Pulmonary artery endothelial cell (primary cell): ENCODE results near the gene SNX20. TPM values are rescaled to one million over a fixed set of nuclear protein-coding genes. Genes with fewer than 3 reads are reported as not detected.

Source experiments
- DNase-seq: peaks from one replicate; pipeline ENCODE4 v3.0.0-alpha.2; 2011; ENCODE audit warnings: low read depth, low spot score
- total RNA-seq: library from RNA; depleted of rRNA; stranded (reverse); fragments of >200 nt; gene quantifications from 2 replicates; pipeline ENCODE4 v1.2.3, GENCODE V29; 2014

The SNX20 gene
- total RNA-seq, 1 donor from 2014 or later, result not detected

DNA sequence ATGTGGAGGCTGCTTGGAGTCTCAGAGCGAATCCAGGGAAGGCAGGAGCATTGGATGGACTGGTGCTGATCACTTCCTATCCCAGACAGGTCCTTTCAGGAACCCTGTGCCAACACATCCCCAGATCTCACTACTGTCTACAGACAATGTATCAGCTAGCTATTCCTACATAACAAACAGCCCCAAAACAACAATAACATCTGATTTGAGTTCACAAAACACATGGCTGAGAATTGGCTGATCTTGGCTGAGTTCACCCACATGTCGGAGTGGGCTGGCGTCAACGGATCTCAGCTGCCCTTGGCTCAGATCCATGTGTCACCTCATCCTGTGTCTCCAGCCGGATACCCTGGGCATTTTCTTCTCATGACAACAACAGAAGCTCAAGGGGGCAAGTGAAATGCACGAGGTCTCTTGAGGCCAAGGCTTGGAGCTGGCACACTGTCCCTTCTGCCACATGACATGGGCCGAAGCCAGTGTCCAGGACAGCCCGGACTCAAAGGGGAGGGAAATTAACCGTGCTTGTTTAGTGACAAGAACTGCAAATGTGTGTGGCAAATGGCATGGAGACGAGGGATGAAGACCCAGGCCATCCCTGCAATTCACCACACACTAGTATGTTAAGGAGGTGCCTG is 18.7 kb downstream of the SNX20 start:
- no peak for DNase-seq

- no peak for DNase-seq
Observed at GRCh38 chr16:50659806-50660205, 21.3 kb downstream of the SNX20 start.

- no peak for DNase-seq
Observed at GRCh38 chr16:50657241-50657640, 23.9 kb downstream of the SNX20 start.

DNA sequence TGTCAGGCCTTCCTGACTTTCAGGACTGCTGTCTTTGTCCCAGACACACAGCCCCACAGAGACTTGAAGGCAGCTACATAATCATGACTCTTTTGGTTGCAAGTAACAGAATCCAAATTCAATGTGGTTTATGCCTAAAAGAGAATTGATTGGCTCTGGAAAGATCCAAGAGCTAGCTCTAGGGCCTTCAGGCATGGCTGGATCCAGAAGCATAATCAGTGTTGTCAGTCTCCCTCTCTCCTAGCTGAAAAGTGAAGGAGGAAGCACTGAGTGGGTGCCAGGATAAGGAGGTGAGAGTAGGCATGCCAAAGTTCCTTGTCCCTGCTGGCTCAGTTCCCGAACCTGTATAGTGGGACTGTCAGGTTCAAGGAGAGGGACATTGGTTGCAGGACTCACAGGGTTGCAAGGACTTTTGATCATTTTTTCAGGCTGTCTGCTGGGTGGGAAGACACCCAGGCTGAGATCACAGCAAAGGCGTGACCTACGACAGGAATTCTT is 25.5 kb downstream of the SNX20 start:
- DNase-seq, result no peak

DNA sequence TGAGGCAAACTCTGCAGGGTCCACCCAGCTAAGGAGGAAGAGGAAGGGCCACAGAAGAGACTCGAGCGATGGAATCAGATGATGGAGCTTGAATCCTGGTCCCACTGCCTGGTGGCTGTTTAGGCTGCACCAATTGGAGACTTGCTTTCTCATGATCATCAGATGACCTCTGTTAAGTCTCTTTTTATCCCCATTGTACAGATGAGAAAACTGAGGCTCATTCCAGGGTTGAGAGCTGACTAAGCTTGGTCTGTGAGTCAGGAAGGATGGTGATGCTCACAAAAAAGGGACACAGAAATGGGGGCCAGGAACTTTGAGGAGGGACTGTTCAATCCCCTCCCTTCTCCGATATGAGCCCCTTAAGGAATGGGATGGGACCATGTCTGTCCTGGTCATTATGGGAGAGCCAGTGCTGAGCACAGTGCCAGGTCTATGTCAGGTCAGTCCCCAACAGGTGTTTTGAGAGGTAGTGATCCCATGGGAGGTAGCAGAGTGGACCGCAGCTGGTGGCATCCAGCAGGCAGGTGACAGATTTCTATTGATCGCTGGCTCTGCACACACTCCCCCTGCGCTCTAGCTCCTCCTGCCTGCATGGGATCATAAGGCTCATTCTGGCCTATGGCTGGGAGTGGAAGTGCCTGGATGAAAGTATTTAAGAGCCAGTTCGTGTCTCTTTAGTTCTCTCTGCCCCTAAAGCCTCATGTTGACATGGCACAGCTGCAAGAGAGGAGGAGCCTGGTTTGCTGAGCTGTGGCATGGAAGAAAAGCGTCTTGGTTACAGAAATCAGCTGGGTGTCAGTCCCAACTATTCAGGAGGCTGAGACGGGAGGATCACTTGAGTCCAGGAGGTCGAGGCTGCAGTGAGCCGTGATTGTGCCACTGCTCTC is 27.2 kb downstream of the SNX20 start:
- DNase-seq, result no peak

DNA sequence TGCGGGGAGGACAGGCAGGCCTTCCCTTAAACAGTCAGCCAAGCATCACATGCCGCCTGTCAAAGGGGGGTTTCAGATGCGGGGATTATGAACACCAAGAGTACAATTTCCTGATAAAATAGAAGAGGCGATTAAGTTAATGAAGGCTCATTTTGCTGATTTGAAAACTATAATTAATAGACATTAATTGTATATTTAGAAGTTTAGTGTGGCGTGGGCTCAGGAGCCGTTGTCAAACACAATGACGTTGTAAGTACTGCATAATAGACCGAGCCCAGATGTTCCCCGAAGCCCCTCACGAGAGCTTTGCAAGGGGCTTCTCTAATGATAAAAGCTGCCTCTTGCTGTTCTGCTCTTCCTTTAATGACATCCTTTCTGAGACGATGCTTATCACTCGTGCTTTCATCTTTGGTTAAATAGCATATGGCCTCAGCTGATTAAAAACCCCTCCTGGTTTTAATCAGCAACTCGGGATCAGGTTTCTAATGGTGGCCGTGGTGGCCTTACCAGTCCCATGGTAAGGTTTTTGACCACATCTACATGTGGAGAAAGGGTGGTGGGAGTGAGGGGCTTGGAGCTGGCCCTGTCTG is 28.2 kb downstream of the SNX20 start:
- no peak for DNase-seq

DNA sequence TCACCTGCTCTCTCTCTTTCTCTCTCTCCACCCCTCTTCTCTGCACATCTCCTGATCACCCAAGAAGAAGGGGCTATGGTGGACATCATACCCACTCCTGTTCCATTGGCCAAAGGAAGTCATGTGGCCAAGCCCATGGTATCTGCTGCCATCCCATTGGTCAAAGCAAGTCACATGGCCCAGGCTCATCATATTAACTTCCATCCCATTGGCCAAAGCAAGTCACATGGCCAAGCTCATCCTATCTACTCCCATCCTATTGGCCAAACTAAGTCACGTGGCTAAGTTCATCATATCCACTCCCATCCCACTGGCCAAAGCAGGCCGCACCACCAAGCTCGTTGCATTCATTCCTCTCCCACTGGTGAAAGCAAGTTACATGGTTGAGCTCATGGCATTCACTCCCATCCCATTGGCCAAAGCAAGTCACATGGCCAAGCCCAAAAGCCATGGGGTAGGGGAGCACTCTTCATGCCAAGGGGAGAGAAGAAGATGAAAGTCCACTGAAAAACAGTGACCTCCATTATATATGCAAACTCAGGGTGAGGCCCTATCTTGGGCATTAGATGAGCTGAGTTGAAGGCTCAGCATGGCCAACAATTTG is 29.2 kb downstream of the SNX20 start:
- DNase-seq, result no peak

DNA sequence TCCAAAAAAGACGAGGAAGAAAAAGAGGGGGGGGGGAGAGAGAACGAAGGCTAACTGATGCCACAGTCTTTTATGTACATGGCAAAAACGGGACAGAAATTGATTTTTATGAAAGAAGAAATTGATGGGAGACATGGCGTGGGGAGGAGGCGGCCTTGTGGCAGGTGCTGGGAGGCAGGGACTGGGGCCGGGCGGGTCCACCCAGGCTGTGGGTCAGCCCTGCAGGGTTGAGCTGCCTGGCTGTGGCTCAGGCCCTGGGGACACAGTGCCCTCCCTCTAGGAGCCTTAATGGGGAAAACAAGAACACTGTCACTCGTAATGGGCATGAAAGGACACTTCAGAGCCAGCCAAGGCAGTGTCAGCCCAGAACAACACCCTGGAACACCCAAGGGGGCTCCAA is 34.8 kb downstream of the SNX20 start:
- DNase-seq, result no peak

DNA sequence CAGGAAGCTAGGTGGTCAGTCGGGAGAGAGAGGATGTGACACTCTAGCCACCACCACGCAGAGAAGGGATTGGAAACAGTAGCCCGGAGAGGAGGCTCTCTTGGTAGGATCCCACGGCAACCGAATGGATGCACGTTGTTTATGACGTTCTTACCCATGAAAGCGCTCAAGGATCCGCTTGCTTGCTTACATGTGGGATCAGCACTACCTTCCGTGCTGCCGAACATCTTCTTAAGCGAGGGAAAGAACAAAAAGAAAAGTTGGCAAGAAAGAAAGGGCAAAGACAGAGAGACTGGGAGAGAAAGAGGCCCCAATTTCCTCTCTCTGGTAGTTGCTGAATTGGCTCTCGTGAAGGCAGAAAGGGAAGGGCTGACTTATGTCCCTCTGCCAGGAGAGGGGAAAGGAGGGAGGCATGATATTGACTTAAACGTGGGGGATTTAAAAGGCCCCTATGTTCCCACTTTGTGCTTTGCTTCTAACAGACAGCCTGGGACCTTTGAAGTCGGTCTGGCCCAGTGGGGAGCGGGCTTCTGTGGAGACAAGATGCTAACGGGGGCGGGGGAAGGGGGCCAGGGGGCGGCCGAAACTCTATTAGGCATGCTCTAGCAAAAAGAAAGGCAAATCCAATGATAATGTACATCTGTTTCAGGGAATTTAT is 35.4 kb downstream of the SNX20 start:
- no peak for DNase-seq

DNA sequence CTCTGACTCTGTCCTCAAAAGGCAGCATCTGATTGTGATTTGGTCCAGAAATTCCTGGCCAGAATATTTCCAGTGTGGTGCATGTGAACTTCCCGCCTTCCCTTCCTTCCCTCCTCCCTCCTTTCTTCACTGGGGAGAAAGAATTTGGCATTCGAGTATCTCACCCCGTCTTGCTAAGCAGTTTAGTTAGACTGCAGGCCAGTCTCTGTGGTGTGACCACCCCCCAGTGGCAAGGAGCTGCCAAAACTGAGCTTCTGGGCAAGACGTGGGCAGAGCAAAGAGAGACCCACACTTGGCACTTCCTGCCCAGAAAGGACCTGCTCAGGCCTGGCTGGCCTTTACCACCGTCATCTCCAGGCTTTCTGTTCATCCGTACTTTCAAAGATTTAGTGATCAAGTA is 36.4 kb downstream of the SNX20 start:
- DNase-seq, result no peak

GRCh38 chr16:50644245-50644644 is 36.9 kb downstream of the SNX20 start:
- no peak for DNase-seq

- DNase-seq, result no peak
Observed at GRCh38 chr16:50643192-50643591, 37.9 kb downstream of the SNX20 start.

DNA sequence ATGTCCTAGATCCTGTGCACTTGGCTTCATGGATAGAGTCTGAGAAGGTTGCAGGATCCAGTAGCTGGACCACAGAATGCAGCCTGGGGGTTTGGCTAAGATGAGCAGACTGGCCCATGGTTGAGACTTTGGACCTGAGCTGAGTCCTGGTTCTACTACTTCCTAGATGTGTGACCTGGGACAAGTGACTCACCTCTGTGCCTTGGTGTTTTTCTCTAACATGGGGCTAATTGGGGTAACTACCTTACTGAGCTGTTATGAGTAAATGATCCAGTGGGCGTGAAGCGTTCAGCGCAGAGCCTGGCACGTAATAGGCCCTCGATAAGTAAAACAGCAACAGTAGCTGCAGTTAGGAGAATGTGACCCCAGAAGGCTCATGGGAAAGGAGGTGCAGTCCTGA is 38.8 kb downstream of the SNX20 start:
- DNase-seq, result no peak

DNA sequence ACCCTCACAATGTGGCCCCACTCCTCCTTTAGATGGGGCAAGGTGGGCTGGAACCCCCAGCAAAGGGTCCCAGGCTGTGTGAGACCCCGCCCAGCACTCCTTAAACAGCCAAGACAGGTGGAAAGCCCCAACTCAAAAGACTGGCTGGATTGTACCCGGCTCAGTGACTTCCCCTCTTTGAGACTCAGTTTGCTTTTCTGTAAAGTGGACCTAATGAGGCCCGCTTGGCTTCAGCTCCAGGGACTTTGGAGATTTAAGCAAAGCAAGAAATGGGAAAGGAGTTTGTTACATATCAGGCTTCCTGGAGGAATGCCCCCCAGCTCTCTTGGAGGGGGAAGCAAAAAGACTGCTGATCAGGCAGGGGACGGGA is 39.3 kb downstream of the SNX20 start:
- DNase-seq, result no peak

DNA sequence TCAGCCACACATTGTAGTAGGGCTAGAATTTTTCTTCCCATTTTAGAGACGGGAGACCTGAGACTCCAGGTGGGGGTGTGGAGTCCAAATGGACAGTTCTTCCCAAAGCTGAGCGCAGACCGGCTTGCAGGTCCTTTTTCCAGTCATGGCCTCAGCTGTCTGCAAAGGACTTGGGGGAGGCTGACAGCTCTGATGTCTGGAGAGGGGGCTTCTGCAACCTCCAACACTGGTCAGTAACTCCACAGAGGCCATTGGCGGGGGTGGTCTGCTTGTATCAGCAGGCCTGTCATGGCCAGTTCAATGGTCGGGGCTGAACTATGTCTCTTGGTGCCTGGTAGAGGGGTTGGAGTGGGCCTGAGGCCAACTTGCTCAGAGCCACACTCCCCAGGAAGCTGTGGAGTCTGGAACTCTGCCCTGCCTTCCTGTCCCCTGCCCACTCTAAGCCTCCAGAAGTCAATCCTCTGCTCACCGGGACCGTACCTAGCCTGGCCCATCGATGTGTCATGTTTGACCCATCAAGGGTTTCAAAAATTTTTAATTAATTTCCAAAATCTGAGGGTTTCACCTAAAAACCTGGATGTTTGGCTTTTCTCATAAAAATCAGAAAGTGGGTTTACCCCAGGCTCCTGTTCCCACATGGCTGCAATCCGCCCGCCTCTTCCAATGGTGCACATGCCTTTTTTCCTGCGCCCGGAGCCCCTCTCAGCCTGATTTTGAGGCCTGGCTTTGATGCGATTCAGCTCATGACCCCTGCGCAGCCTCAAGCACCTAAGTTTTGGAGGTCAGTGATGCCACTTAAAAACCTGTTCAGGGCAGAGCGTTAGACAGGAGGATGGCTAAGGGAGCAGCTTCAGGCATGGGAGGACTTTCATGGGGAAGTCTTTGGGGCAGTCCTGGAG is 39.9 kb downstream of the SNX20 start:
- no peak for DNase-seq

DNA sequence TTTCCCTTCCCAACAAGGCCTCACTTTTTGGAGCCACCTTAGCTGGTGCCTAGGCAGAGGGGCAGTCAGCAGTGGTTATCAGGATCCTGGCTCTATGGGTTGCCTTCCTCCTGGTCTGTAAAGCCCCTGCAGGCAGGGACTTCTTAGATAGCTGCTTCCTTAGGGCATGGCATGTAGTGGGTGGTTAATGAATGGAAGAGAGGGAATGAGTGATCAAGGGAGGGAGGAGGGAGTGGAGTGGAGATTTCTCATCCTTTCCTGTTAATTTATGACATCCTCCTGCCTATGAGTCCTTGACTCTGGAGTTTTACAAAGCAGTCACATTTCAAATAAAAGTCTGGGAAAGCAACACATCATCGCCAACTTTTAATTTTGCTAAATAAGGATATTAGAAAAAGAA is 40.7 kb downstream of the SNX20 start:
- DNase-seq, result no peak

- DNase-seq, result no peak
Observed at GRCh38 chr16:50638816-50639670, 42.1 kb downstream of the SNX20 start.

GRCh38 chr16:50637716-50638602 is 43.2 kb downstream of the SNX20 start:
- DNase-seq, result no peak
